ENCODE data around the gene NRP2. TPM values are rescaled to one million over a fixed set of nuclear protein-coding genes. Genes with fewer than 3 reads are reported as not detected.

The NRP2 gene
- total and polyA plus RNA-seq, 2 donors (not counting 1 experiment from before 2014, with no cell fraction given): 16.6 to 28.7 TPM

- no peak overlapping the region for H2AFZ ChIP-seq (ENCODE audit: low read length)
- no peak overlapping the region for H3K4me2 ChIP-seq (ENCODE audit: extremely low read depth, insufficient read depth, low read length)
- no peak overlapping the region for H3K4me3 ChIP-seq (replicated peaks in 1 of 4; ENCODE audit: control extremely low read depth in 1 of 4, insufficient read depth in 1 of 4, low read depth in 3 of 4, low read length in 4 of 4)
- no peaks in the 10 kb centered on the region for H3K79me2 ChIP-seq (ENCODE audit: control insufficient read depth, insufficient read depth, low read length)
- no peaks in the 10 kb centered on the region for H3K9me3 ChIP-seq (ENCODE audit: control insufficient read depth, insufficient read depth, low read depth, low read length)
- no peaks in the 10 kb centered on the region for H4K20me1 ChIP-seq (ENCODE audit: control insufficient read depth, extremely low read depth, insufficient read depth, low read length)
- H3K36me3 ChIP-seq (ENCODE audit: control insufficient read depth, insufficient read depth, low read length): no peaks in the 10 kb centered on the region
- no peak overlapping the region for H3K27ac ChIP-seq (ENCODE audit: insufficient read depth, low read length)
- TF ChIP-seq EZH2 (IDR thresholded peaks at IDR 0.05; ENCODE audit: low read length, missing control alignments): no peak
- TF ChIP-seq, protein P1, sequence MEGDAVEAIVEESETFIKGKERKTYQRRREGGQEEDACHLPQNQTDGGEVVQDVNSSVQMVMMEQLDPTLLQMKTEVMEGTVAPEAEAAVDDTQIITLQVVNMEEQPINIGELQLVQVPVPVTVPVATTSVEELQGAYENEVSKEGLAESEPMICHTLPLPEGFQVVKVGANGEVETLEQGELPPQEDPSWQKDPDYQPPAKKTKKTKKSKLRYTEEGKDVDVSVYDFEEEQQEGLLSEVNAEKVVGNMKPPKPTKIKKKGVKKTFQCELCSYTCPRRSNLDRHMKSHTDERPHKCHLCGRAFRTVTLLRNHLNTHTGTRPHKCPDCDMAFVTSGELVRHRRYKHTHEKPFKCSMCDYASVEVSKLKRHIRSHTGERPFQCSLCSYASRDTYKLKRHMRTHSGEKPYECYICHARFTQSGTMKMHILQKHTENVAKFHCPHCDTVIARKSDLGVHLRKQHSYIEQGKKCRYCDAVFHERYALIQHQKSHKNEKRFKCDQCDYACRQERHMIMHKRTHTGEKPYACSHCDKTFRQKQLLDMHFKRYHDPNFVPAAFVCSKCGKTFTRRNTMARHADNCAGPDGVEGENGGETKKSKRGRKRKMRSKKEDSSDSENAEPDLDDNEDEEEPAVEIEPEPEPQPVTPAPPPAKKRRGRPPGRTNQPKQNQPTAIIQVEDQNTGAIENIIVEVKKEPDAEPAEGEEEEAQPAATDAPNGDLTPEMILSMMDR (conservative IDR thresholded peaks at IDR 0.05 in 1 of 2, IDR thresholded peaks at IDR 0.05 in 1 of 2; ENCODE audit: low read depth in 1 of 2, low read length in 2 of 2): no peak
- no peak overlapping the region for H3K9ac ChIP-seq (ENCODE audit: insufficient read depth, low read length)
- no peak for DNase-seq (ENCODE audit: low read depth in 2 of 2)
- H3K4me1 ChIP-seq (ENCODE audit: control insufficient read depth, extremely low read depth, insufficient read depth, low read length): no peaks in the 10 kb centered on the region
- H3K27me3 ChIP-seq (ENCODE audit: control insufficient read depth, insufficient read depth, low read length): no peaks in the 10 kb centered on the region
Measured at GRCh38 chr2:205679410-205680009, 2.8 kb upstream of the NRP2 start.

GRCh38 chr2:205680067-205680466 is 2.2 kb upstream of the NRP2 start:
- Histone ChIP-seq H3K9ac (ENCODE audit: insufficient read depth, low read length) (no peak overlapping the region), H3K27ac (ENCODE audit: insufficient read depth, low read length) (no peak overlapping the region), H2AFZ (ENCODE audit: low read length) (no peak overlapping the region), H3K27me3 (ENCODE audit: control insufficient read depth, insufficient read depth, low read length) (no peaks in the 10 kb centered on the region), H3K9me3 (ENCODE audit: control insufficient read depth, insufficient read depth, low read depth, low read length) (no peaks in the 10 kb centered on the region), H3K4me3 (replicated peaks in 1 of 4; ENCODE audit: control extremely low read depth in 1 of 4, insufficient read depth in 1 of 4, low read depth in 3 of 4, low read length in 4 of 4) (no peak overlapping the region), H3K4me2 (ENCODE audit: extremely low read depth, insufficient read depth, low read length) (no peak overlapping the region), H4K20me1 (ENCODE audit: control insufficient read depth, extremely low read depth, insufficient read depth, low read length) (no peaks in the 10 kb centered on the region), H3K4me1 (ENCODE audit: control insufficient read depth, extremely low read depth, insufficient read depth, low read length) (peaks cover 2% of the 10 kb centered on the region), H3K36me3 (ENCODE audit: control insufficient read depth, insufficient read depth, low read length) (no peaks in the 10 kb centered on the region), H3K79me2 (ENCODE audit: control insufficient read depth, insufficient read depth, low read length) (peaks cover 3% of the 10 kb centered on the region)
- peak; percentile 88 to 91 for DNase-seq (ENCODE audit: low read depth in 2 of 2)
- no peak for TF ChIP-seq EZH2 (IDR thresholded peaks at IDR 0.05; ENCODE audit: low read length, missing control alignments)
- TF ChIP-seq, protein P1 (conservative IDR thresholded peaks at IDR 0.05 in 1 of 2, IDR thresholded peaks at IDR 0.05 in 1 of 2; ENCODE audit: low read depth in 1 of 2, low read length in 2 of 2): peak; percentile 62 to 69

DNA sequence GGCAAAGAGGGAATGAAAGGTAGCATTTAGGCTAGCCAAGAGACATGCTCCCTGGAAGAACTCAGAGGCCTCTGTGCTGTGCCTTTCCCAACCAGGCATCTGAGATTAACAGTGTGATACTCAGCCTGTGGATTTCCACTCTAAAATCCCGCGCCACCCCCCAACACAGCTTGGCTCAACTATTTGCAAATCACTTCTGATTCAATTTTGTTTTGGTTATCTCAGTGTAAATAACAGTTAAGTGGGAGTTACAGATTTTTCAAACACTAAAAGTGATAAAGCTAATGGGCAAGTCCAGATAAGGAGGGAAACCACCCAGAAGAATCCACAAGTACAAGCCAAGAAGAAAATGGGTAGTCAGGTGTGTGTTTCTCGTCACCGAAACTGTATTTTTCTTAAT is 1.4 kb upstream of the NRP2 start:
- Histone ChIP-seq H3K27ac (ENCODE audit: insufficient read depth, low read length) (no peak overlapping the region), H3K4me1 (ENCODE audit: control insufficient read depth, extremely low read depth, insufficient read depth, low read length) (peaks cover 2% of the 10 kb centered on the region), H4K20me1 (ENCODE audit: control insufficient read depth, extremely low read depth, insufficient read depth, low read length) (no peaks in the 10 kb centered on the region), H3K9ac (ENCODE audit: insufficient read depth, low read length) (no peak overlapping the region), H3K27me3 (ENCODE audit: control insufficient read depth, insufficient read depth, low read length) (no peaks in the 10 kb centered on the region), H3K4me2 (ENCODE audit: extremely low read depth, insufficient read depth, low read length) (no peak overlapping the region), H3K4me3 (replicated peaks in 1 of 4; ENCODE audit: control extremely low read depth in 1 of 4, insufficient read depth in 1 of 4, low read depth in 3 of 4, low read length in 4 of 4) (no peak overlapping the region), H3K36me3 (ENCODE audit: control insufficient read depth, insufficient read depth, low read length) (no peaks in the 10 kb centered on the region), H3K9me3 (ENCODE audit: control insufficient read depth, insufficient read depth, low read depth, low read length) (no peaks in the 10 kb centered on the region), H3K79me2 (ENCODE audit: control insufficient read depth, insufficient read depth, low read length) (peaks cover 3% of the 10 kb centered on the region), H2AFZ (ENCODE audit: low read length) (no peak overlapping the region)
- no peak for DNase-seq (ENCODE audit: low read depth in 2 of 2)
- TF ChIP-seq, protein P1 (conservative IDR thresholded peaks at IDR 0.05 in 1 of 2, IDR thresholded peaks at IDR 0.05 in 1 of 2; ENCODE audit: low read depth in 1 of 2, low read length in 2 of 2): no peak
- no peak for TF ChIP-seq EZH2 (IDR thresholded peaks at IDR 0.05; ENCODE audit: low read length, missing control alignments)

Measured in fibroblast of lung (primary cell).